SK-N-SH treated with all-trans-retinoic acid at 6 μM for 48 hours (cell line): ENCODE data around the gene COMT.

Source experiments
- ATAC-seq: fragments of 200-7000 bp; cut with Tn5 transposase; 3 replicates; pipeline ENCODE4 v1.9.1; 2020; ENCODE audit warnings: mild to moderate bottlenecking, moderate library complexity
- ARNTL ChIP-seq: fragments of 450-650 bp; formaldehyde crosslinking; IDR thresholded peaks from 2 replicates; pipeline ENCODE4 v1.5.0; 2020; ENCODE audit warnings: low read depth, mild to moderate bottlenecking, moderate library complexity, borderline replicate concordance
- CSDC2 ChIP-seq: fragments of 250-450 bp; sonication (Bioruptor Pico); IDR thresholded peaks from 2 replicates; pipeline ENCODE4 v1.5.0; 2020; ENCODE audit warnings: mild to moderate bottlenecking, moderate library complexity
- ESRRG ChIP-seq: fragments of 250-450 bp; sonication (Bioruptor Pico); IDR thresholded peaks from 2 replicates; pipeline ENCODE4 v1.6.1; 2021; ENCODE audit warnings: mild to moderate bottlenecking
- GLIS3 ChIP-seq: fragments of 250-450 bp; sonication (Bioruptor Pico); IDR thresholded peaks from 2 replicates; pipeline ENCODE4 v1.5.0; 2020; ENCODE audit warnings: mild to moderate bottlenecking, moderate library complexity
- ISL1 ChIP-seq: fragments of 250-450 bp; sonication (Bioruptor Pico); IDR thresholded peaks from 2 replicates; pipeline ENCODE4 v2.1.2; 2022; ENCODE audit warnings: mild to moderate bottlenecking, moderate library complexity
- OSR1 ChIP-seq: fragments of 250-450 bp; sonication (Bioruptor Pico); IDR thresholded peaks from 2 replicates; pipeline ENCODE4 v1.8.0; 2022; ENCODE audit warnings: moderate library complexity, mild to moderate bottlenecking, inconsistent platforms
- PPARA ChIP-seq: fragments of 250-450 bp; sonication (Bioruptor Pico); IDR thresholded peaks from 2 replicates; pipeline ENCODE4 v1.5.0; 2020; ENCODE audit warnings: mild to moderate bottlenecking, borderline replicate concordance
- RARB ChIP-seq: fragments of 250-450 bp; sonication (Bioruptor Pico); IDR thresholded peaks from 2 replicates; pipeline ENCODE4 v1.8.0; 2021; ENCODE audit warnings: mild to moderate bottlenecking, moderate library complexity
- SNAI2 ChIP-seq: fragments of 250-450 bp; sonication (Bioruptor Pico); IDR thresholded peaks from 2 replicates; pipeline ENCODE4 v1.5.0; 2020; ENCODE audit warnings: mild to moderate bottlenecking, moderate library complexity
- ZFP30 ChIP-seq: fragments of 450-650 bp; formaldehyde crosslinking; IDR thresholded peaks from 2 replicates; pipeline ENCODE4 v1.5.0; 2022; ENCODE audit warnings: mild to moderate bottlenecking, moderate library complexity
- ZNF565 ChIP-seq: fragments of 450-650 bp; formaldehyde crosslinking; conservative IDR thresholded peaks from 2 replicates; pipeline ENCODE4 v1.5.0; 2020; ENCODE audit warnings: low read depth, mild to moderate bottlenecking, moderate library complexity
- ZNF70 ChIP-seq: fragments of 450-650 bp; formaldehyde crosslinking; IDR thresholded peaks from 2 replicates; pipeline ENCODE4 v1.5.0; 2020; ENCODE audit warnings: mild to moderate bottlenecking, moderate library complexity
- ZNF8 ChIP-seq: fragments of 450-650 bp; formaldehyde crosslinking; IDR thresholded peaks from 2 replicates; pipeline ENCODE4 v1.5.0; 2020; ENCODE audit warnings: mild to moderate bottlenecking, moderate library complexity
- TF ChIP-seq, protein P1 (sequence below): fragments of 250-450 bp; sonication (Bioruptor Pico); IDR thresholded peaks from 2 replicates; pipeline ENCODE4 v1.5.0; 2020; ENCODE audit warnings: mild to moderate bottlenecking, moderate library complexity
- TF ChIP-seq, protein P2 (sequence below): fragments of 250-450 bp; sonication (Bioruptor Pico); IDR thresholded peaks from 2 replicates; pipeline ENCODE4 v1.8.0; 2020; ENCODE audit warnings: mild to moderate bottlenecking, moderate library complexity, borderline replicate concordance
- TF ChIP-seq, protein P3 (sequence below): fragments of 250-450 bp; sonication (Bioruptor Pico); IDR thresholded peaks from 2 replicates; pipeline ENCODE4 v1.5.1; 2021; ENCODE audit warnings: mild to moderate bottlenecking, moderate library complexity

The COMT gene

DNA sequence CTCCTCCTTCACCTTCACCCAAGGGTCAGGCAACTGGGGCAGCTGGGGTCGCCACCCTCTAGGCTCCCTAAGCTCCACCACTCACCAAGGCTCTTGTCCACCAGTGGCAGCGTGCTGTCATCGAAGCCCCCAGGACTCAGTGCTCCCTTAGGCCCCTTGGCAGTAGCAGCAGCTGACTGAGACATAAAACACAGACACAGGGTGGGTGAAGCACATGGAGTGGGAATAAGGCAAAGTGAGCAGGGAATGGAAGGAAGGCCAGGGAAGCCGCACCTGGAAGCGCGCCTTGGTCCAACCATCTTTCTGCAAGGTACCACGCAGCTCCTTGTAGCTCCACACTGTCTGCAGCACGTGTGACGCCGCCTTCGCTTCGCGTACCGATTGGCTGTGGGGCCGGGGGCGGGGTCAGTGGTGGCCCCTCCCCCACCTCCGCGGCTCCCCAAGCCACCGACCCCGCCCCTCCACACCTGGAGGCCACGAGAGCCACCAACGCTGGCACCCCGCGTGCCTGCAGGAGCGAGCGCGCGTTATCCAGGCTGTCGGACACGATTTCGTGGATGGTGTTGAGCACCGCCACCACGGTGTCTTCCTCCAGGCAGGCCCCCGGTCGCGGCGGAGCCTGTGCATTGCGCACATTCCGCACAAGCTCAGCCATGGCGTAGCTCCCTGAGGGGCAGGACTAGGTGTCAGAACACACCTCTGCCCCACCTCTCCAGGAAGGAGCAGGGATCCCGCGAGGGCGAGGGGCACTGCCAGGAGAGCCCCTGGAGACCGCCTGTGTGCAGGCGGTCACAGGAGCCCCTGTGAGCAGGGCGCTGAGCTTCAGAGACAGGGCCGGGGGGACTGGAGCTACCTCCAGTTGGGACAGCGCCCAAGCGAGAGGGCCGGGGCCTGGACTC lies 31.3 kb downstream of the COMT start:
- TF ChIP-seq, protein P1, sequence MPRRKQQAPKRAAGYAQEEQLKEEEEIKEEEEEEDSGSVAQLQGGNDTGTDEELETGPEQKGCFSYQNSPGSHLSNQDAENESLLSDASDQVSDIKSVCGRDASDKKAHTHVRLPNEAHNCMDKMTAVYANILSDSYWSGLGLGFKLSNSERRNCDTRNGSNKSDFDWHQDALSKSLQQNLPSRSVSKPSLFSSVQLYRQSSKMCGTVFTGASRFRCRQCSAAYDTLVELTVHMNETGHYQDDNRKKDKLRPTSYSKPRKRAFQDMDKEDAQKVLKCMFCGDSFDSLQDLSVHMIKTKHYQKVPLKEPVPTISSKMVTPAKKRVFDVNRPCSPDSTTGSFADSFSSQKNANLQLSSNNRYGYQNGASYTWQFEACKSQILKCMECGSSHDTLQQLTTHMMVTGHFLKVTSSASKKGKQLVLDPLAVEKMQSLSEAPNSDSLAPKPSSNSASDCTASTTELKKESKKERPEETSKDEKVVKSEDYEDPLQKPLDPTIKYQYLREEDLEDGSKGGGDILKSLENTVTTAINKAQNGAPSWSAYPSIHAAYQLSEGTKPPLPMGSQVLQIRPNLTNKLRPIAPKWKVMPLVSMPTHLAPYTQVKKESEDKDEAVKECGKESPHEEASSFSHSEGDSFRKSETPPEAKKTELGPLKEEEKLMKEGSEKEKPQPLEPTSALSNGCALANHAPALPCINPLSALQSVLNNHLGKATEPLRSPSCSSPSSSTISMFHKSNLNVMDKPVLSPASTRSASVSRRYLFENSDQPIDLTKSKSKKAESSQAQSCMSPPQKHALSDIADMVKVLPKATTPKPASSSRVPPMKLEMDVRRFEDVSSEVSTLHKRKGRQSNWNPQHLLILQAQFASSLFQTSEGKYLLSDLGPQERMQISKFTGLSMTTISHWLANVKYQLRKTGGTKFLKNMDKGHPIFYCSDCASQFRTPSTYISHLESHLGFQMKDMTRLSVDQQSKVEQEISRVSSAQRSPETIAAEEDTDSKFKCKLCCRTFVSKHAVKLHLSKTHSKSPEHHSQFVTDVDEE (CRISPR knock-in tag), result no peak
- no peak for TF ChIP-seq ESRRG (CRISPR knock-in tag)
- TF ChIP-seq OSR1, result no peak
- TF ChIP-seq ARNTL (CRISPR knock-in tag), result no peak
- TF ChIP-seq ZFP30 (CRISPR knock-in tag), result no peak
- TF ChIP-seq SNAI2 (CRISPR knock-in tag), result no peak
- no peak for TF ChIP-seq RARB (CRISPR knock-in tag)
- ATAC-seq, result no peak

DNA sequence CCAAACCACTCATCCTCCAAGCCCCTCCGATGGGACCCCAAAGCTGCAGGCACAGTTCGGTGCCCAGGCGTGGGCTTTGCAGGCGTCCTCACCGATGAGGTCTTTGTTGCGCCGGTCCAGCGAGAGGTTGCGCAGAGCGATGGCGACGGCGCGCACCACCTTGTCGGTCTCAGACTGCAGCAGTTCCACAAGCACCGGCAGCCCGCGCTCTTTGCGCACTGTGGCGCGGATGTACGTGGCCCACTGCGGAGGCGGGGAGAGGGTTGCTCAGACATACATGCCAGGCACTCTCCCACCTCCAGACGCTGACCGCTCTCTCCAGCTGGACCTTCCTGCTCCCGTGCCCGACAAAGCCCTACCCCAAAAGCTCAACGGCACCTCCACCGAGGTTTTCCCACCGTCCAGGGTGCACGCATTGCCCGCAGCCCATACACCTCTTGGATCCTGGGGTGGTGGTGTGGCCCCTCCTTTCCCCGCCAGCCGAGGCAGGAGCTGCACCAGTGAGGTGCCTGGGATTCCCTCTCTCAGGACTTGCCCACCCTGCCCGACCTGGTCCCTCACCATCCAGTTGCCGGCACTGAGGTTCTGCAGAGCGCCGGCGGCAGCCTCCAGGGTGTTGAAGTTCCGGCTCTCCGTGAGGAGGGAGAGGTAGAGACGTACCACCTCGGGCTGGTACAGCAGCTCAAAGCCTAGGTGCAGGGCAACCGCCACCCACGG lies 32.1 kb downstream of the COMT start:
- ATAC-seq, result no peak
- TF ChIP-seq, protein P1 (CRISPR knock-in tag), result no peak
- TF ChIP-seq ZFP30 (CRISPR knock-in tag), result no peak
- TF ChIP-seq, protein P2, sequence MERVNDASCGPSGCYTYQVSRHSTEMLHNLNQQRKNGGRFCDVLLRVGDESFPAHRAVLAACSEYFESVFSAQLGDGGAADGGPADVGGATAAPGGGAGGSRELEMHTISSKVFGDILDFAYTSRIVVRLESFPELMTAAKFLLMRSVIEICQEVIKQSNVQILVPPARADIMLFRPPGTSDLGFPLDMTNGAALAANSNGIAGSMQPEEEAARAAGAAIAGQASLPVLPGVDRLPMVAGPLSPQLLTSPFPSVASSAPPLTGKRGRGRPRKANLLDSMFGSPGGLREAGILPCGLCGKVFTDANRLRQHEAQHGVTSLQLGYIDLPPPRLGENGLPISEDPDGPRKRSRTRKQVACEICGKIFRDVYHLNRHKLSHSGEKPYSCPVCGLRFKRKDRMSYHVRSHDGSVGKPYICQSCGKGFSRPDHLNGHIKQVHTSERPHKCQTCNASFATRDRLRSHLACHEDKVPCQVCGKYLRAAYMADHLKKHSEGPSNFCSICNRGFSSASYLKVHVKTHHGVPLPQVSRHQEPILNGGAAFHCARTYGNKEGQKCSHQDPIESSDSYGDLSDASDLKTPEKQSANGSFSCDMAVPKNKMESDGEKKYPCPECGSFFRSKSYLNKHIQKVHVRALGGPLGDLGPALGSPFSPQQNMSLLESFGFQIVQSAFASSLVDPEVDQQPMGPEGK (CRISPR knock-in tag), result no peak
- TF ChIP-seq ISL1 (CRISPR knock-in tag), result no peak
- TF ChIP-seq GLIS3, result no peak
- no peak for TF ChIP-seq ARNTL (CRISPR knock-in tag)

DNA sequence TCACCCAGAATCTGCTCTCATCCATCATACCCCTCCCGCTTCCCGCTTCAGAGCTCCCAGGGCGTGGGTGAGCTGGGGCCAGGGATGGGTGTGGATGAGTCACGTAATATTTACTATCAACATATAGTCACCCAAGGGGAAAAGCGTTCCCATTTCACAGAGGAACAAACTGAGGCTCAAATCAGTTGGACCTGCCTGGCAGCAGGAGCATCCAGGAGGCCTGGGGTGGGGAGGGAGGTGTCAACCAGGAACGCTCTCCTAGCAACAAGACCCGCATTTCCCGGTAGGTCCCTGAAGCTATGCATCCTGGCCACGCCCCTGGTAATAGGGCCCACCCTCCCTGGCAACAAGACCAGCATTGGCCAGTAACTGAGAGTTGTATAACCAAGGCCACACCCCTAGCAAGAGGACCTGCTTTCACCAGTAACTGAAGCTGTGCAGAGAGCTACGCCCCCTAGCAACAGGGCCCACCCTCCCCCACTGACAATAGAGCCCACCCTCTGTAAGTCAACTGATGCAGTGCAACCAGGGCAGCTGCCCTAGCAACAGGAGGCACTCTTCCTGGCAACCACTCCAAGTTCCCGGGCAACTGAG lies 32.8 kb downstream of the COMT start:
- ATAC-seq, result peak; percentile 64
- TF ChIP-seq ZNF565 (CRISPR knock-in tag) (no peak), ESRRG (CRISPR knock-in tag) (peak; percentile 58; the same call in 1 of the 2 replicates), SNAI2 (CRISPR knock-in tag) (no peak), OSR1 (no peak), ZNF70 (CRISPR knock-in tag) (no peak)

DNA sequence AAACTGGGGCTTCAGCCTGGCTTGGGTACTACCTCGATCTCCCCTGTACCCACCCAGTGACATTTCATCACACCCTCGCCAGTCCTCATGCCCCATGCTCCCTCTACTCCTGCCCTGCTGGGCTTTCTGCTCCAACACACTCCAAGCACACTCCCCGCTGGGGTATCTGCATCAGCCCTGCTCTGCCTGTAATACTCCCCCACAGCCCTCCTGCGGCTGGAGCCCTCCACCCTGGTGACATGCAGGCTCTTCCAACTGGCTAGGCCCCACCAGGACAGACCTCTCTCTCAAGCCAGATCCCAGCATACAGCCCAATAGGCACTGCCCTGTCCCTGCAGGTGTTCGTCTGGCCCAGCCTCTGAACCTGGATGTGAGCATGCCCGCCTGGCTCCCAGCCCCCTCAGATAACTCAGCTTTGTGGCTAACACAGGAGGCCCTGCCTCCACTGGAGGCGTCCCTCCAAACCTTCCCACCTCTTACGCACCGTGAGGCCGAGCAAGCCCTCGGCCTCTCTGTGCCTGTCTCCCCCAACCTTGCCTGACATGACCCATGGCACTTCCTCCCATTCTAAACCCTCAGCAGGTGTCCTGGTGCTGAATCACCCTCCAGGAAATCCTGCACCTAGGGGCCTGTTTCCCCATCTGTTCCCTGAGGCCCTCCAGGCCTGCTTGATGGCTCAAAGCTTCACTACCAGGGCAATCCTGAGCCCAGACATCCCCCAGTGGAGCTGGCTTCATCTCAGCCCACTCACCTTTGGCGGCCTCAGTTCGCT lies 33.5 kb downstream of the COMT start:
- peak; percentile 1; the same call in 1 of the 3 replicates for ATAC-seq
- TF ChIP-seq RARB (CRISPR knock-in tag), result no peak
- TF ChIP-seq, protein P3, sequence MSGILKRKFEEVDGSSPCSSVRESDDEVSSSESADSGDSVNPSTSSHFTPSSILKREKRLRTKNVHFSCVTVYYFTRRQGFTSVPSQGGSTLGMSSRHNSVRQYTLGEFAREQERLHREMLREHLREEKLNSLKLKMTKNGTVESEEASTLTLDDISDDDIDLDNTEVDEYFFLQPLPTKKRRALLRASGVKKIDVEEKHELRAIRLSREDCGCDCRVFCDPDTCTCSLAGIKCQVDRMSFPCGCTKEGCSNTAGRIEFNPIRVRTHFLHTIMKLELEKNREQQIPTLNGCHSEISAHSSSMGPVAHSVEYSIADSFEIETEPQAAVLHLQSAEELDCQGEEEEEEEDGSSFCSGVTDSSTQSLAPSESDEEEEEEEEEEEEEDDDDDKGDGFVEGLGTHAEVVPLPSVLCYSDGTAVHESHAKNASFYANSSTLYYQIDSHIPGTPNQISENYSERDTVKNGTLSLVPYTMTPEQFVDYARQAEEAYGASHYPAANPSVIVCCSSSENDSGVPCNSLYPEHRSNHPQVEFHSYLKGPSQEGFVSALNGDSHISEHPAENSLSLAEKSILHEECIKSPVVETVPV, result no peak
- TF ChIP-seq, protein P1 (CRISPR knock-in tag), result no peak
- no peak for TF ChIP-seq ZNF565 (CRISPR knock-in tag)
- TF ChIP-seq CSDC2, result no peak
- TF ChIP-seq ZNF8 (CRISPR knock-in tag), result no peak
- no peak for TF ChIP-seq ZNF70 (CRISPR knock-in tag)
- no peak for TF ChIP-seq SNAI2 (CRISPR knock-in tag)
- TF ChIP-seq, protein P2 (CRISPR knock-in tag), result no peak
- no peak for TF ChIP-seq ESRRG (CRISPR knock-in tag)
- TF ChIP-seq PPARA, result no peak
